Measurements from ENCODE around the gene ANKRD13A. TPM values are rescaled to one million over a fixed set of nuclear protein-coding genes. Genes with fewer than 3 reads are reported as not detected.

ANKRD13A gene
- total and polyA plus RNA-seq, 2 donors (not counting 1 experiment from before 2014, with no cell fraction given): 150 to 185 TPM

GRCh38 chr12:110046451-110047187, 47.4 kb downstream of the ANKRD13A start:
- Histone ChIP-seq H3K27me3 (replicated peaks in 1 of 4; ENCODE audit: control extremely low read depth in 1 of 4, control insufficient read depth in 3 of 4, insufficient read depth in 4 of 4, low read length in 3 of 4) (no peaks in the 10 kb centered on the region), H2AFZ (ENCODE audit: insufficient read depth, low read depth, low read length, poor library complexity, severe bottlenecking) (no peak overlapping the region), H3K79me2 (ENCODE audit: control insufficient read depth, insufficient read depth, low read length) (peaks cover 61% of the 10 kb centered on the region), H3K4me1 (ENCODE audit: control insufficient read depth in 2 of 2, insufficient read depth in 2 of 2, low read length in 2 of 2) (peaks cover 23 to 50% of the 10 kb centered on the region in 2 donors), H3K36me3 (replicated peaks in 1 of 2; ENCODE audit: control extremely low read depth in 1 of 2, control insufficient read depth in 1 of 2, extremely low read depth in 1 of 2, insufficient read depth in 2 of 2, low read length in 1 of 2) (peaks cover 1 to 16% of the 10 kb centered on the region in 2 experiments), H3K9me3 (ENCODE audit: control extremely low read depth in 1 of 3, control insufficient read depth in 2 of 3, insufficient read depth in 1 of 3, low read length in 2 of 3) (no peaks in the 10 kb centered on the region), H3K4me3 (ENCODE audit: control extremely low read depth in 1 of 5, extremely low read depth in 1 of 5, insufficient read depth in 1 of 5, low read depth in 2 of 5, low read length in 4 of 5) (no peak overlapping the region), H3K4me2 (replicated peaks; ENCODE audit: low read depth, low read length, poor library complexity, severe bottlenecking) (peak overlapping the region; percentile 64), H3K9ac (ENCODE audit: low read length) (no peak overlapping the region), H3K27ac (ENCODE audit: low read length in 2 of 2) (no peak overlapping the region), H4K20me1 (ENCODE audit: control insufficient read depth, insufficient read depth, low read length, poor library complexity, severe bottlenecking) (no peaks in the 10 kb centered on the region)
- Mint-ChIP-seq H3K27me3 (no peaks in the 10 kb centered on the region), H3K4me1 (peaks cover 54% of the 10 kb centered on the region), H3K9me3 (ENCODE audit: insufficient read depth) (no peaks in the 10 kb centered on the region), H3K4me3 (peak overlapping the region; percentile 91), H3K27ac (no peak overlapping the region)
- ATAC-seq (ENCODE audit: low read depth) (no peak), DNase-seq (no peak)
- ChIA-PET CTCF (interaction anchor here (0.6 to 1.5 kb wide), 3 partner anchors 11 to 208 kb away, joined by 3 to 5 read pairs (median 3); no protein-coding TSS in a partner anchor), POLR2A (interaction anchor here (0.6 kb wide), 1 partner anchor 170 kb away, joined by 6 read pairs; no protein-coding TSS in a partner anchor)
- TF ChIP-seq EZH2 (IDR thresholded peaks at IDR 0.05; ENCODE audit: borderline replicate concordance, insufficient read depth, low read depth, low read length, poor library complexity, severe bottlenecking): no peak
- TF ChIP-seq CTCF (IDR thresholded peaks at IDR 0.05): no peak
- WGBS (ENCODE audit: insufficient coverage): 100% methylated on average over 2 of the region's 8 CpGs
- intact Hi-C loops (cut with micrococcal nuclease): loop anchor here (10.0 kb wide), 1 partner anchor 162 kb away; the partner anchor contains the start of gene GLTP
